SHP77 (cell line): ENCODE measurements around the gene CDC34.
A peak's percentile ranks its signal among the peaks of the same experiment; 100 is the strongest.

Experiments used
- DNase-seq, 2 experiments: peaks; one replicate each; lab custom pipeline; 2025; lab: John Stamatoyannopoulos, UW

Gene CDC34

GRCh38 chr19:588741-589692 lies 57.5 kb downstream of the CDC34 start:
- peak; percentile 36 to 80 for DNase-seq

- no peak for DNase-seq
Observed at GRCh38 chr19:589693-590395, 58.3 kb downstream of the CDC34 start, which contains the start of gene HCN2. HCN2 (plus strand) TSS chr19:589881; CDS start chr19:589946, 65 bp downstream.

- DNase-seq, result no peak
Observed at GRCh38 chr19:590396-590745, 58.8 kb downstream of the CDC34 start.

GRCh38 chr19:590750-591098 lies 59.2 kb downstream of the CDC34 start:
- DNase-seq, result no peak

GRCh38 chr19:591099-591958 lies 59.8 kb downstream of the CDC34 start:
- no peak for DNase-seq
